ENCODE data around the gene POTEH.
"Not testable (repeated sequence)": the region's sequence is repeated elsewhere in the genome, so short reads cannot be mapped to it uniquely, and the experiment has no call there.

Gene POTEH

GRCh38 chr22:15688090-15688489, 1.7 kb upstream of the POTEH start:
- H3K27me3 ChIP-seq = not testable (repeated sequence)

GRCh38 chr22:15689012-15689748, 646 bp upstream of the POTEH start:
- H3K9ac ChIP-seq; H3K27ac ChIP-seq; H3K4me2 ChIP-seq; H3K4me3 ChIP-seq; H3K27me3 ChIP-seq; H3K36me3 ChIP-seq; H4K20me1 ChIP-seq; H3K4me1 ChIP-seq; H3K9me3 ChIP-seq (replicated peaks in 1 of 11): not testable (repeated sequence)

More at GRCh38 chr22:15688090-15688489, 1.7 kb upstream of the POTEH start:
- H4K20me1 ChIP-seq; H3K9ac ChIP-seq; H3K4me2 ChIP-seq; H3K4me1 ChIP-seq; H3K27ac ChIP-seq; H3K9me3 ChIP-seq (replicated peaks in 1 of 11); H3K36me3 ChIP-seq; H3K4me3 ChIP-seq: not testable (repeated sequence)

- not testable (repeated sequence) for H4K20me1 ChIP-seq; H3K9ac ChIP-seq; H3K36me3 ChIP-seq; H3K4me3 ChIP-seq; H3K4me2 ChIP-seq; H3K27ac ChIP-seq; H3K27me3 ChIP-seq; H3K9me3 ChIP-seq (replicated peaks in 1 of 11); H3K4me1 ChIP-seq
These were observed 23.8 kb downstream of the POTEH start for GRCh38 chr22:15713600-15713999.

- not testable (repeated sequence) for H3K4me1 ChIP-seq; H3K9me3 ChIP-seq (replicated peaks in 1 of 11); H3K36me3 ChIP-seq; H3K27me3 ChIP-seq; H4K20me1 ChIP-seq; H3K4me3 ChIP-seq; H3K27ac ChIP-seq; H3K9ac ChIP-seq; H3K4me2 ChIP-seq
These were observed 24.3 kb downstream of the POTEH start for GRCh38 chr22:15714125-15714524.

- not testable (repeated sequence) for H3K9ac ChIP-seq; H3K36me3 ChIP-seq; H3K4me2 ChIP-seq; H3K27ac ChIP-seq; H3K9me3 ChIP-seq (replicated peaks in 1 of 11); H4K20me1 ChIP-seq; H3K27me3 ChIP-seq; H3K4me1 ChIP-seq; H3K4me3 ChIP-seq
These were observed 32.1 kb downstream of the POTEH start for GRCh38 chr22:15721884-15722283.

- H3K36me3 ChIP-seq; H3K9ac ChIP-seq; H3K4me1 ChIP-seq; H3K27ac ChIP-seq; H3K9me3 ChIP-seq (replicated peaks in 1 of 11); H3K4me3 ChIP-seq; H3K27me3 ChIP-seq; H3K4me2 ChIP-seq; H4K20me1 ChIP-seq: not testable (repeated sequence)
These were observed 39.5 kb downstream of the POTEH start for GRCh38 chr22:15729209-15729917.

GRCh38 chr22:15731023-15731422, 41.2 kb downstream of the POTEH start:
- not testable (repeated sequence) for H3K4me1 ChIP-seq; H3K9ac ChIP-seq; H3K27ac ChIP-seq; H3K4me3 ChIP-seq; H3K27me3 ChIP-seq; H4K20me1 ChIP-seq; H3K36me3 ChIP-seq; H3K4me2 ChIP-seq; H3K9me3 ChIP-seq (replicated peaks in 1 of 11)

GRCh38 chr22:15734411-15734810, 44.6 kb downstream of the POTEH start:
- H3K27ac ChIP-seq; H3K4me3 ChIP-seq; H3K4me1 ChIP-seq; H3K9ac ChIP-seq; H3K36me3 ChIP-seq; H3K27me3 ChIP-seq; H3K9me3 ChIP-seq (replicated peaks in 1 of 11); H4K20me1 ChIP-seq; H3K4me2 ChIP-seq: not testable (repeated sequence)

- not testable (repeated sequence) for H4K20me1 ChIP-seq; H3K4me3 ChIP-seq; H3K4me2 ChIP-seq; H3K4me1 ChIP-seq; H3K9me3 ChIP-seq (replicated peaks in 1 of 11); H3K9ac ChIP-seq; H3K36me3 ChIP-seq; H3K27me3 ChIP-seq; H3K27ac ChIP-seq
These were observed 48.5 kb downstream of the POTEH start for GRCh38 chr22:15738157-15738908.

- not testable (repeated sequence) for H4K20me1 ChIP-seq; H3K4me3 ChIP-seq; H3K4me1 ChIP-seq; H3K9me3 ChIP-seq (replicated peaks in 1 of 11); H3K36me3 ChIP-seq; H3K9ac ChIP-seq; H3K4me2 ChIP-seq; H3K27ac ChIP-seq; H3K27me3 ChIP-seq
These were observed 49.1 kb downstream of the POTEH start for GRCh38 chr22:15738909-15739391.

- H3K27ac ChIP-seq, H3K4me3 ChIP-seq, H3K4me2 ChIP-seq, H3K27me3 ChIP-seq, H3K36me3 ChIP-seq, H4K20me1 ChIP-seq, H3K4me1 ChIP-seq, H3K9ac ChIP-seq: not testable (repeated sequence)
- H3K9me3 ChIP-seq (replicated peaks in 1 of 11) = peaks cover 7 to 14% (median 11%) of the 10 kb centered on the region in 11 experiments; a peak in 18 of 22 replicates
These were observed 58.0 kb downstream of the POTEH start for GRCh38 chr22:15747636-15748323.

- not testable (repeated sequence) for H3K9ac ChIP-seq
These were observed 59.5 kb downstream of the POTEH start for GRCh38 chr22:15749181-15749970.

More at GRCh38 chr22:15749181-15749970, 59.5 kb downstream of the POTEH start:
- not testable (repeated sequence) for H3K4me1 ChIP-seq, H3K27ac ChIP-seq, H3K4me3 ChIP-seq, H3K36me3 ChIP-seq, H3K27me3 ChIP-seq, H3K4me2 ChIP-seq, H4K20me1 ChIP-seq
- peaks cover 7 to 14% (median 11%) of the 10 kb centered on the region in 11 experiments; a peak in 18 of 22 replicates for H3K9me3 ChIP-seq (replicated peaks in 1 of 11)

Measured in BLaER1 treated with 17β-estradiol and CSF1 and Interleukin-3, amounts not matched to agents 10 nM and 100 nM (cell line).